ENCODE results near the gene ZMYND11.
"Not testable (repeated sequence)": the region's sequence is repeated elsewhere in the genome, so short reads cannot be mapped to it uniquely, and the experiment has no call there.

The ZMYND11 gene

GRCh38 chr10:285216-285615 lies 150.0 kb downstream of the ZMYND11 start:
- no peak for DNase-seq (ENCODE audit: low spot score)

- no peak for DNase-seq (ENCODE audit: low spot score)
Measured at GRCh38 chr10:287026-287709, 151.9 kb downstream of the ZMYND11 start.

- DNase-seq (ENCODE audit: low spot score), result no peak
Measured at GRCh38 chr10:287814-288213, 152.6 kb downstream of the ZMYND11 start.

- DNase-seq (ENCODE audit: low spot score), result no peak
Measured at GRCh38 chr10:288316-289200, 153.3 kb downstream of the ZMYND11 start.

GRCh38 chr10:289581-289980 lies 154.3 kb downstream of the ZMYND11 start:
- no peak for DNase-seq (ENCODE audit: low spot score)

- no peak for DNase-seq (ENCODE audit: low spot score)
Measured at GRCh38 chr10:290026-290725, 154.9 kb downstream of the ZMYND11 start.

- DNase-seq (ENCODE audit: low spot score), result no peak
Measured at GRCh38 chr10:293636-294035, 158.4 kb downstream of the ZMYND11 start.

GRCh38 chr10:297567-297966 lies 162.3 kb downstream of the ZMYND11 start:
- no peak for DNase-seq (ENCODE audit: low spot score)

- no peak for DNase-seq (ENCODE audit: low spot score)
Measured at GRCh38 chr10:298033-298432, 162.8 kb downstream of the ZMYND11 start.

- no peak for DNase-seq (ENCODE audit: low spot score)
Measured at GRCh38 chr10:299512-299911, 164.3 kb downstream of the ZMYND11 start.

GRCh38 chr10:299969-300368 lies 164.7 kb downstream of the ZMYND11 start:
- DNase-seq (ENCODE audit: low spot score), result no peak

GRCh38 chr10:300580-300979 lies 165.3 kb downstream of the ZMYND11 start:
- DNase-seq (ENCODE audit: low spot score), result not testable (repeated sequence)

- no peak for DNase-seq (ENCODE audit: low spot score)
Measured at GRCh38 chr10:301536-301935, 166.3 kb downstream of the ZMYND11 start.
